OCI-LY3 (cell line): ENCODE measurements around the gene ELMO1.

Source experiments
- CTCF ChIP-seq: fragments of 200-600, 300-600 bp; sonication (generic); IDR thresholded peaks from 2 replicates; pipeline ENCODE4 v1.5.1; 2014; ENCODE audit warnings: antibody characterized with exemption, low read length, low read depth
- EZH2phosphoT487 ChIP-seq: fragments of 200-600 bp; shearing (Covaris generic); IDR thresholded peaks from 2 replicates; pipeline ENCODE4 v1.6.1; 2018; ENCODE audit warnings: antibody characterized with exemption, mixed run types, low read depth

GRCh38 chr7:37285706-37286453, 162.8 kb downstream of the ELMO1 start:
- TF ChIP-seq CTCF = no peak
- TF ChIP-seq EZH2phosphoT487 = no peak
